Calu3 (cell line): Measurements from ENCODE around the gene TTR. TPM values are rescaled to one million over a fixed set of nuclear protein-coding genes. Genes with fewer than 3 reads are reported as not detected.

ENCODE experiments used
- BruUV-seq: library from RNA; stranded (reverse); fragments of 400-500 nt; replicated peaks from 2 replicates; lab custom pipeline; 2021; lab: Mats Ljungman, UMichigan
- CTCF ChIA-PET: fragments of 300-600 bp; sonication (Branson Sonifier 250); formaldehyde crosslinking; loops from one replicate; lab custom pipeline; 2022; ENCODE audit warnings: antibody characterized with exemption; lab: Charles Lee
- DNase-seq: peaks from one replicate; pipeline ENCODE4 v3.0.0; 2022
- H3K27ac Mint-ChIP-seq: one replicate; pipeline ENCODE4 v1.8.0; 2022; ENCODE audit warnings: mixed read lengths; ENCODE audit not compliant: unreplicated experiment
- H3K27me3 Mint-ChIP-seq: one replicate; pipeline ENCODE4 v1.8.0; 2022; ENCODE audit warnings: mixed read lengths; ENCODE audit not compliant: unreplicated experiment
- H3K36me3 Mint-ChIP-seq: one replicate; pipeline ENCODE4 v1.8.0; 2022; ENCODE audit warnings: mild to moderate bottlenecking, moderate library complexity, mixed read lengths; ENCODE audit not compliant: insufficient read depth, unreplicated experiment
- H3K4me1 Mint-ChIP-seq: one replicate; pipeline ENCODE4 v1.8.0; 2022; ENCODE audit warnings: mild to moderate bottlenecking, low read depth, mixed read lengths; ENCODE audit not compliant: unreplicated experiment
- H3K4me3 Mint-ChIP-seq: one replicate; pipeline ENCODE4 v1.8.0; 2022; ENCODE audit warnings: mild to moderate bottlenecking, low read depth, moderate library complexity, mixed read lengths; ENCODE audit not compliant: unreplicated experiment
- H3K9me3 Mint-ChIP-seq: one replicate; pipeline ENCODE4 v1.8.0; 2022; ENCODE audit warnings: low read depth, mixed read lengths; ENCODE audit not compliant: unreplicated experiment
- intact Hi-C: fragments of 100-400 bp; cut with micrococcal nuclease; formaldehyde crosslinking; loops from one replicate; pipeline ENCODE4 v1.10.0; 2022; ENCODE audit not compliant: unreplicated experiment
- total RNA-seq: library from RNA; stranded (reverse); gene quantifications from 2 replicates; pipeline ENCODE4 v1.2.3, GENCODE V29; 2022
- TF ChIP-seq, protein P1 (sequence below): fragments of 200-600 bp; IDR thresholded peaks from one replicate; pipeline ENCODE4 v1.8.0; 2022; ENCODE audit warnings: antibody characterized with exemption; ENCODE audit not compliant: unreplicated experiment

TTR gene
- total RNA-seq, 1 experiment from 2014 or later, result 0.87 TPM

GRCh38 chr18:31612124-31612523 lies 20.4 kb downstream of the TTR start:
- TF ChIP-seq, protein P1, sequence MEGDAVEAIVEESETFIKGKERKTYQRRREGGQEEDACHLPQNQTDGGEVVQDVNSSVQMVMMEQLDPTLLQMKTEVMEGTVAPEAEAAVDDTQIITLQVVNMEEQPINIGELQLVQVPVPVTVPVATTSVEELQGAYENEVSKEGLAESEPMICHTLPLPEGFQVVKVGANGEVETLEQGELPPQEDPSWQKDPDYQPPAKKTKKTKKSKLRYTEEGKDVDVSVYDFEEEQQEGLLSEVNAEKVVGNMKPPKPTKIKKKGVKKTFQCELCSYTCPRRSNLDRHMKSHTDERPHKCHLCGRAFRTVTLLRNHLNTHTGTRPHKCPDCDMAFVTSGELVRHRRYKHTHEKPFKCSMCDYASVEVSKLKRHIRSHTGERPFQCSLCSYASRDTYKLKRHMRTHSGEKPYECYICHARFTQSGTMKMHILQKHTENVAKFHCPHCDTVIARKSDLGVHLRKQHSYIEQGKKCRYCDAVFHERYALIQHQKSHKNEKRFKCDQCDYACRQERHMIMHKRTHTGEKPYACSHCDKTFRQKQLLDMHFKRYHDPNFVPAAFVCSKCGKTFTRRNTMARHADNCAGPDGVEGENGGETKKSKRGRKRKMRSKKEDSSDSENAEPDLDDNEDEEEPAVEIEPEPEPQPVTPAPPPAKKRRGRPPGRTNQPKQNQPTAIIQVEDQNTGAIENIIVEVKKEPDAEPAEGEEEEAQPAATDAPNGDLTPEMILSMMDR, result no peak
- no peaks in the 10 kb centered on the region for H3K27me3 Mint-ChIP-seq
- CTCF ChIA-PET, result no interaction called here
- no peak overlapping the region for H3K4me3 Mint-ChIP-seq
- intact Hi-C loops, result no loop called here
- no peaks in the 10 kb centered on the region for H3K9me3 Mint-ChIP-seq
- no peak for DNase-seq
- no peaks in the 10 kb centered on the region for H3K36me3 Mint-ChIP-seq
- BruUV-seq, result no TSS peak
- no peak overlapping the region for H3K27ac Mint-ChIP-seq
- peaks cover 5% of the 10 kb centered on the region for H3K4me1 Mint-ChIP-seq

DNA sequence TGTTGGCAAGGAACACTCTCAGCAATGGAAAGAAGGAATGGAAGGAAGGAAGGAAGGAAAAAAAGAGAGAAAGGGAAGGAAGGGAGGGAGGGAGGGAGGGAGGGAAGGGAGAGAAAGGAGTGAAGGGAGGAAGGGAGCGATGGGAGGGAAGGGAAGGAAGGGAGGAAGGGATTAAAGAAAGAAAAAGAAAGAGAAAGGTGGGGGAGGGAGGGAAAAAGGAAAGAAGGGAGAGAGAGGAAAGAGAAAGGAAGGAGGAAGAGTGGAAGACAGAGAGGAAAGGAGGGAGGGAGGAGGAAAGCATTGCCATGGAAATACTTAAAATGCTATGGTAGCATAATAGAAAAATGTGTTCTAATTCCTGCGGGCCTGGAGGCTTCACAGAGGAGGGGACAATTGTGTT lies 22.4 kb downstream of the TTR start:
- no peaks in the 10 kb centered on the region for H3K27me3 Mint-ChIP-seq
- no peak overlapping the region for H3K27ac Mint-ChIP-seq
- H3K4me3 Mint-ChIP-seq, result no peak overlapping the region
- H3K9me3 Mint-ChIP-seq, result no peaks in the 10 kb centered on the region
- no peaks in the 10 kb centered on the region for H3K36me3 Mint-ChIP-seq
- peaks cover 5% of the 10 kb centered on the region for H3K4me1 Mint-ChIP-seq
- DNase-seq, result no peak
- intact Hi-C loops, result no loop called here
- CTCF ChIA-PET, result no interaction called here
- TF ChIP-seq, protein P1, result no peak
- no TSS peak for BruUV-seq

DNA sequence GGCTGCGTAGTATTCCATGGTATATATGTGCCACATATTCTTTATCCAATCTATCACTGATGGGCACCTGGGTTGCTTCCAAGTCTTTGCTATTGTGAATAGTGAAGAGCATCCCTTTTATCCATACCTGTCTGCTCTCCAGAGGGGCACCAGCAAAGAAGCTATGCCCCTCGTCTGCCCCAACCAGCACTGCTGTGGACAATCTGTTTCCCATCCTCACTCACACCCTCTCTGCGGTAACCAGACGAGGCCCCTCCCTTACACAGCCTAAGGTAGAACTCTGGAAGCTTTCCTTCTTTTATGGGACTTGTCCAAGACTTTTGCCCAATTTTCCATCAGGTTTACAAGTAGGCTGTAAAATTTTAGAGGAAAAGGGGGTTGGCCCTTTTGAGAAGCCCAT lies 24.9 kb downstream of the TTR start:
- no peaks in the 10 kb centered on the region for H3K9me3 Mint-ChIP-seq
- H3K27ac Mint-ChIP-seq, result no peak overlapping the region
- DNase-seq, result no peak
- H3K4me3 Mint-ChIP-seq, result no peak overlapping the region
- no peaks in the 10 kb centered on the region for H3K36me3 Mint-ChIP-seq
- H3K27me3 Mint-ChIP-seq, result no peaks in the 10 kb centered on the region
- no peaks in the 10 kb centered on the region for H3K4me1 Mint-ChIP-seq
- CTCF ChIA-PET, result no interaction called here
- TF ChIP-seq, protein P1, result no peak
- intact Hi-C loops, result no loop called here
- BruUV-seq, result no TSS peak

DNA sequence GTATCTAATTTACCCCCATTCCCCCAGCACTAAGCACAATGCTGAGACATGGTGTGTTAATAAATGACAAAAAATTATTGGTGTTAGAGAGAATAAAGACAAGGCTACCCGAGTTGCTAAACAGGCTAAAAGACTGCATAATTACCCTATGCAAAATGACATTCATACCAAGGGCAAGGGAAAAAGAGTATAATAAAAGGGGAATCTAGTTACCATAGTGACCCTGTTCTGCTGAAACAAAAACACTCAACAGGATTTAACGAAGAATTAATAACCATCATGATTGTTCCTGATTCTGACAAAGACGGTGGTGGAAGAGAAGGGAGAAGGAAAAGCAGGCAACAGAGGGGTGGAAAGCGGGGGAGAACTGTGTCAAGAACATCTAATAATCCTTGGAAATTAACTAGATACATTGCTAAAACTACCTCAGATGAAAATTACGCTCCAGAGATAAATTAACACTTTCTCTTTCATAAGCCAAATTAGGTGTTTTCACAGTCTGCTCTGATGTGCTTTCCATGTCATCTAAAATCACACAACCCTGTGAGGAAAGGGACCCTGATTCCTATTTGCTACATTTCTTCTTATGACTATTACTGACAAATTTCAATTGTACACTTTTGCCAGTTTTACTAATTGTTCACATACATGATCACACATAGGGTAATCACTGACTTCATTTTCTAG lies 25.5 kb downstream of the TTR start:
- intact Hi-C loops, result no loop called here
- Mint-ChIP-seq H3K4me3 (no peak overlapping the region), H3K36me3 (no peaks in the 10 kb centered on the region), H3K4me1 (no peaks in the 10 kb centered on the region), H3K27me3 (no peaks in the 10 kb centered on the region), H3K9me3 (no peaks in the 10 kb centered on the region), H3K27ac (no peak overlapping the region)
- DNase-seq, result no peak
- CTCF ChIA-PET, result no interaction called here
- BruUV-seq, result no TSS peak
- TF ChIP-seq, protein P1, result no peak
